ENCODE data around the gene RRAGD.

Gene RRAGD, protein sequence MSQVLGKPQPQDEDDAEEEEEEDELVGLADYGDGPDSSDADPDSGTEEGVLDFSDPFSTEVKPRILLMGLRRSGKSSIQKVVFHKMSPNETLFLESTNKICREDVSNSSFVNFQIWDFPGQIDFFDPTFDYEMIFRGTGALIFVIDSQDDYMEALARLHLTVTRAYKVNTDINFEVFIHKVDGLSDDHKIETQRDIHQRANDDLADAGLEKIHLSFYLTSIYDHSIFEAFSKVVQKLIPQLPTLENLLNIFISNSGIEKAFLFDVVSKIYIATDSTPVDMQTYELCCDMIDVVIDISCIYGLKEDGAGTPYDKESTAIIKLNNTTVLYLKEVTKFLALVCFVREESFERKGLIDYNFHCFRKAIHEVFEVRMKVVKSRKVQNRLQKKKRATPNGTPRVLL

DNA sequence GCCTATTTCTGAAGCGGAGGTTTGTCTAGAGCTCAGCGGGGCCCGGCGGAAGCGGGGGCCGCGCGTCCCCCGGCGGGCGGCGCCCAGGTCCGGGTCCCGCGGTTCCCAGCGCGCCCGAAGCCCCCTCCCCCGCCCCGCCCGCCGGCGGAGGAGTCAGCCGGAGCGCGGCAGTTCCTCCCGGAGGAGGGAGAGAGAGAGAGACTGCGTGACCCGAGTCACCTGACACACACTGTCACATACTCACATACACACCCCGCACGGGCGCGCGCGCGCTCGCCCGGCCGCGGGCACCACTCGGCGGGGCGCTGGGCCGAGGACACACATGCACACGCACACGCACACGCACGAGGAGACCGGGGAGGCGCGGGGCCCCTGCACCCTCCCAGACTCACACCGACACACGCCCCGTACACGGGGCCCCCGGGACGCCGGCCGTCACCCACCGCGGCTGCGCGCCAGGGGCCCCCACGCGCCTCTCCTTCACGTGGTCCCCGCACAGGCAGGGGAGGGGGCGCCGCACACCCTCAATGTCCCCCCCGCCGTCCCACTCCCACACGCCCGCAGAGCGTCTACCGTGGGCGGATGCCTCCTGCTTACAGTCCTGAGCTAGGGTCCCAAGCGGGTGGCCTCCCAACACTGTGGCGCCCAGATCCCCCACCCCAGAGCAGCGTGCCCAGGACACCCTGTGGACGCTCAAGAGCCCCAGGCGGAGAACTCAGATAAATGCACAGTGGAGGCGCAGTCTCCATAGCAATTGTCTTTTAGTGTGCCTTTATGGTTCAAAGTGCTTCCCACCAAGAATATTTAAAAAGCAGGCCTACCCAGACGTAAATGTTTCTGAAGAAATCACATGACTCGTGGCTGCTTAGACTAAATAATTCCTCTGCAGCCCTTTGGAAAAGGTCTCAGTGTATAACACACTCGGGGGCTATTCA is at the start of gene RRAGD:
Gene RRAGD, minus strand, starts transcription at position 203 of the 935 bp plus-strand sequence. CDS start 280 bp downstream, outside the sequence.
- no peak for FAIRE-seq

GRCh38 chr6:89460713-89461112 is 48.6 kb upstream of the RRAGD start:
- FAIRE-seq = no peak

DNA sequence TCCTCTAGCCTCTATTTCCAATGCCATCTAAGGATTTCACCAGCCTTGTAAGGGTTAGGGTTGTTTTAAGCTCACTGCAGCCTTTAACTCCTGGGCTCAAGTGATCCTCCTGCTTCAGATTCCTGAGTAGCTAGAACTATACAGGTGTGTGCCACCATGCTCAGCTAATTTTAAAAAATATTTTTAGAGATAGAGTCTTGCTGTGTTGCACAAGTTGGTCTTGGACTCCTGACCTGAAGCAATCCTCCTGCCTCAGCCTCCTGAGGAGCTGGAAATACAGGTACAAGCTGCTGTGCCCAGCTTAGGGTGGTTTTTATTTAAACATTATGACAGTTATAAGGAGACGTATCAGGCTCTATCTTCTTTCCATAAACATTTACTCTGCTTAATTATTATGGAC is 47.4 kb upstream of the RRAGD start:
- no peak for FAIRE-seq

DNA sequence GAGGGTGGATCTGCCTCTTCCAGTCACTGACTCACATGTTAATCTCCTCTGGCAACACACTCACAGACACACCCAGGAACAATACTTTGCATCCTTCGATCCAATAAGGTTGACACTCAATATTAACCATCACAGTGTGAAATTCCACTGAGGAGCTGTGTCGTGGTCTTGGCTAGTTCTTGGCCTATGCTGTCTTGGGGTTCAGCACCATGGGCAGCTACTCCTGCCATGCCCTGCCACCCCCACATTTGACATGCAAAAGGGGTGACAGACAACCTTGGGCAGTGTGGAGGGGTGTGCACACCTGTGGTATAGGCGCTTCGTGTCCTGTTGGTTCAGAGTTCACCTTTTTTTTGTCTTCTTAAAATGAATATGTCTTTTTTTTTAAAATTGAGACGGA is 46.6 kb upstream of the RRAGD start:
- FAIRE-seq = no peak

DNA sequence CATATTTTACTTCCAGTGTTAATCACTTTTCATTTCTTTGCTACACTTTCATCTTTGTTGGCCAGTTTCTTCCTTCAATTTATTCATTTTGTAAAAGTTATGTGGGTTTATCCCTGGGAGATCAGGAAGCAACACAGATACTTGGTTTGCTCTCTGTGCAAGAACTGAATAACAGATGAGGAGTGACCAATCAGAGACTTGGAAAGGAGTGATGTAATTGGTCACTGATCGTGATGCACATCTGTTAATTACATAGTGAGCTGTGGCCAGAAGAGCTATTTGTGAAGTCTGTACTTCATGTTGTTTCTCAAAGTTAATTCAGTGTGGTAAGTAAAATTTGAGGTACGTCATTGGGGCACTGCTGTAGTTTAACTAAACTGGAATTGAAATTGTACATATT is 42.2 kb upstream of the RRAGD start:
- no peak for FAIRE-seq

DNA sequence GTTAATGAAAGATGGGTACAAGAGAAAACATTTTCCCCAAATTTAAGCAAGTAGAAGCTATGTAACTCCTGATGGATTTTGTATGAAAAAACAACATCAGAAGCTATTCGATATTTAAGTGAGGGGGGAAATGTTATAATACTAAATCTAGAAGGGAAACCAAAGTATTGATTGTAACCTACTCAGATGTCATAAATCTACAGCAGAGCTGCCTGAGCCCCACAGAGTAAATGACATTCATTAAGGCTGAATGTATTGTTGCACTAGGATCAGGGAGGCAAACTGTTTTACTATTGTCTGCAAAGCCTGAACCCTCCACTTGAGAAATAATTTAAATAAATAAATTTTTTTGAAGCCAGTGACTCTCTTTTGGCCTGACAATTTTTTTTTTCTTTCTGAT is 40.2 kb upstream of the RRAGD start:
- FAIRE-seq = no peak

GRCh38 chr6:89449193-89449592 is 37.1 kb upstream of the RRAGD start:
- FAIRE-seq = no peak

- no peak for FAIRE-seq
Measured at GRCh38 chr6:89443658-89444057, 31.6 kb upstream of the RRAGD start.

DNA sequence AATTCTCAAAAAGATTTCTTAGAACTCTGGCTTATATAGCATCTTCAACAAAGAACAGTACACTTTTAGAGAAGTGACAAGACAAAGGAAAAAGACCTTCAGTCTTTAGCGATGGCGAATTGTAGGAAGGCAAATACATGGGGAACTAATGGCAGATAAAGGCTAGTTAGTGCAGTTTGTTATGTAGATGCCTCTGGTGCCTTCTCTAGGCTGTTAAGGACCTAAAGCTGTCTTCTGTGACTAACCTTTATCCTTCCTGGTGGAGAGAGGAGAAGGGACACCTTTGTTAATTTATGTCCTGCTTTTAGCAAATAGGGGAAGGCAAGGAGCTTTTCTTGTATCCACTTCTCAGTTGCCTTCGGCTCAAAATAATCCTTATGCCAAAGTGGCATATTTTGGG is 28.1 kb upstream of the RRAGD start:
- FAIRE-seq = no peak

DNA sequence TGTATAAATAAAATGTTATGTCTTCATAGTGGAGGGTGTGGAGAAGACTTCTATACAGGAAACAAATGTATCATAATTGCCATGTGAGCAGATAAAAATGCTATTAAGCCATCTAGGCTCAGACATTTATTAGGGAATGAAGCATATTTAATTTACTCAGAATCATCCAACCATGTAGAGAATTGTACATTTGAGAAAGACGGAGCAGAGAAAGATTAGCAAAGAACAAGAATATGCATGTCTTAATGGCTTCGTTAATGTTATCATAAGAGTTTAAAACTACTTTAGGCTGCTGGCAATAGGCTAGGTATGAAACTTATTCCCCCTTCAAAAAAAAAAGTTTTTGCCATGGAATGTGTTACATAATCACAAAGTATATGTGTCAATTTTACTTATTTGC is 26.9 kb upstream of the RRAGD start:
- FAIRE-seq = no peak

DNA sequence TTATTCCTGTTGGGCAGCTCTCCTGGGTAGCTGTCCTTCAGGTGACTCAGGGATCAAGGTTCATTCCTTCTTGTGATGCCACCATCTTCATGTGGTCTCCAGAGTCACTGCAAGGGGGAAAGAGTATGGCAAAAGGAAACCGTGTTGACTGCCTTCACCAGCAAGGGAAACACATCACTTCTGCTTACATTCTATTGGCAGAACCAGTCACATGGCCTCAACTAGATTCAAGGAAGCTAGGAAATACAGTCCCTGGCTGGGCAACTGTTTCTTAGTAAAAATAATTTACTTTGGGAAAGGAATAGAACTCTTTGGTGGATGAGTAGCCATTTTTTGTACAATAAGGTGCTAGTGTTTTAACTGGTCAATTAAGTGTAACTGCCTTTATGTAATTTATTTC is 26.2 kb upstream of the RRAGD start:
- no peak for FAIRE-seq

GRCh38 chr6:89436226-89436625 is 24.2 kb upstream of the RRAGD start:
- FAIRE-seq = no peak

DNA sequence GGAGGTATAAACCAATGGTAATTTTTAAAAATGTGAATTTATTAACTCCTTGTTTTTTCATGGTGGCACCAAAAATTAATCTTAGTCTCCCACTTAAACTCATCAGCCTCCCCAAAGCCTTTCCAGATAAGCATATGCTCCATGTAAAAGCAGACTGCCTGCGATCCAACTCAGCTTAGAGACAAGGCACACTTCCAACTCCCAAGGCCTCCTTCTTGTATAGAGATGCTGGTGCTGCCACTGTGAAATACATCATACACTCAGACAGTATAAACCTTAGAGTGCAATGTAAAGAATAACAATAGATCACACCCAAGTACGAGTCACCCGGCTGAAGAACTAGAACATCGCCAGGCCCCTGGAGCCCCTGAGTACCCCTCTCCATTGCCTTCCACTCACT is 22.9 kb upstream of the RRAGD start:
- FAIRE-seq = no peak

GRCh38 chr6:89434150-89434499 is 22.1 kb upstream of the RRAGD start:
- FAIRE-seq = no peak

DNA sequence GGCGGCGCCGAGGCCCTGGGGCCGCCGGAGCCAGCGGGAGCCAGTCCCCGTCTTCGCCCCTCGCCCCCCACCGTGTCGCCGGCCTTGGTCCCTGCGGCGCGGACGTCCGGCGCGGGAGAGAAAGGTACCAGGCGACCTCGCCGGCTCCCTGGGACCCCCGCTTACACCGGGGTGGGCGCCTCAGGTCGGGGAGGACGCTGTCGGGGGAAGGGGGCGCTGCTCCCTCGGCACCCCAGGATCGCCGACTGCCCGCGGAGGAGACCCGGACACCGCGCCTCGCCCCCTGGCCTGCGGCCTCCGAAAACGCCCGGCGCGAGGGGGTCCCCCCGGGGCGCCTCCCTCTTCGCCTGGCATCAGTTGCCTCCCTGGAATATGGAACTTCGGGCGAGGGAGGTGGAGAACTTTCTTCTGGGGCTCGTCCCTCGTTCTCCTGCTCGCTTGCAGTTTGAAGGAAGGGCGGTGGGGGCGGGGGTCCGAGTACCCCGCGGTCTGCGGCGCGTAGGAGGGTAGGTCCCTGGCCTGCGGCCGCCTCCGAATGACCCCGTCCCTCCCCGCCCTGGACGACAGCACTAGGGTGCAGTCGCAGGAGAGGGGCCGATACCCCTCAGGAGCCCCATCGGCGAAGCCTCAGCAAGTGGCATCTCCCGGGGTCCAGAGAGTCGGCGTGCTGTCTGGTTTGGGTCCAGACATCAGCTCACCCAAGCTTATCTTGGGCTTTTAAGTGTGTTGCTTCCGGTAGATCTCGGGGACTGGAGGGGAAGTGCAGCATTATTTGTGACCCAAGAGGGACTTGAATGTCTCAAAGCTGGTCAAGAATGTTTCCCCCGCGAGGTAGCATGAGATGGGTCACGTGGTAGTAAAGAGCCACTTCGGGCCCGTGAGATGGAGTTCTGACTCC is 21.4 kb upstream of the RRAGD start:
- no peak for FAIRE-seq

DNA sequence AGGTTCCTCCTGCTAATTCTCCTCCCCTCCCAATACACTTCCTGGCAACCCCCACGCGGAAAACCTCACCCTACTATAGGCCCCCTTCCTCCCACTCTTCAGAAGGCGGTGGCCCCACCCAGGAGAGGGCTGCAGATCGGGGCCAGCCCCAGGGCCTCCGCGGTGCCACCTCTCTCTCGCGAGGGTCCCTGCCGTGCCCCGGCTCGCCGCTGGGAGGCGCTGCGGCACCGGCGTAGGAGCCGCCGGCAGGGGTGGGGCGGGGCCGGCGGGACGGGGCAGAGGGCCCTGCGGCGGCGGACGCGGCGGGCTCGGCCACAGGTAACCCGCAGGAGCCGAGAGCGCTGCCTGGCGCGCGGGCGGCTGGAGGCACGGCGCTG is 20.8 kb upstream of the RRAGD start, which contains the start of gene ANKRD6:
Gene ANKRD6, plus strand, starts transcription at position 278 of the 377 bp plus-strand sequence. CDS start 133,825 bp downstream, outside the sequence.
- no peak for FAIRE-seq

GRCh38 chr6:89430201-89430962 is 18.3 kb upstream of the RRAGD start:
- no peak for FAIRE-seq

GRCh38 chr6:89416796-89417195 is 4.7 kb upstream of the RRAGD start:
- no peak for FAIRE-seq

GRCh38 chr6:89415185-89415584 is 3.1 kb upstream of the RRAGD start:
- FAIRE-seq = no peak

DNA sequence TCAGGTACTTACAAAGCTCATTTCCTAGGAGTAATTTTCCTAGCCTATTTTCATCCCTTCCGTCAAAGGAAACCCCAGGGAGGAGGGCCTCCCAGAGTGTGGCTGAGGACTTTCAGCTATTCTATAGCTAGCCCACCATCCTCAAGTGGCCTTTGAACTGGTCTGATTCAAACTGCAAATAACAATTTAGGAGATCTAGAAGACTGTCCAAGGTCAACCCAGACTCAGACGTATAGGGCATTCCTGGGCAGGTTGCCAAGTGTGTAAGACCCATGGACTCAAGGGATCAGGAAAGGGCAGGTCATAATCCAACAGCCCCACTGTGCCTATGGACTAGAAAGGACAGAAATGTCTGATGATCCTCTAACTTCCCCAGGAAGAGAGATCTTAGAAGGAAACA is 2.1 kb upstream of the RRAGD start:
- no peak for FAIRE-seq

DNA sequence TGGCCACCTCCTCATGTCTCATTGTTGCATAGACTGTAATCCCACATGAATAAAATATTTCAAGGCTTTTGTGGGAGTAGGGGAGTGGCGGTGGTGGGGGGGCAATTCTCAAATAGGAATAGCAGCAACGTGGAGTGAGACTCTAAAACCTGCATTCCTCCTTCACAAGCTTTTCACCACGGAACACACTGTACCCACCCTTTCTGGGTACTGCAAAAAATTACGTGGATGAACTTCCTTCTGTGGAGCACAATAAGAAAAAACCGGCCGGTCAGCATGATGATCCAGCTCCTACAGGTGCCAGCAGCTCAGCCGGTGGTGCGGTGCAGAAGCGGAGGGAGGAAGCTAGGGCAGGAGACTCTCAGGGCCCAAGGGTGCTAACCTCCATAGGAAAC is 930 bp upstream of the RRAGD start:
- FAIRE-seq = no peak
